K562 (cell line): ENCODE results near the gene PPP1R14C. TPM values are rescaled to one million over a fixed set of nuclear protein-coding genes. Genes with fewer than 3 reads are reported as not detected.

Source experiments
- BRF1 ChIP-seq: IDR thresholded peaks from 3 replicates; pipeline ENCODE4 v1.6.1; 2011; ENCODE audit warnings: borderline replicate concordance, mild to moderate bottlenecking; ENCODE audit not compliant: insufficient read length; ENCODE audit errors: extremely low read depth
- BRF2 ChIP-seq: IDR thresholded peaks from 3 replicates; pipeline ENCODE4 v1.6.1; 2011; ENCODE audit warnings: borderline replicate concordance, mild to moderate bottlenecking; ENCODE audit not compliant: insufficient read length, insufficient read depth
- CBX5 ChIP-seq: IDR thresholded peaks from 2 replicates; pipeline ENCODE4 v1.6.1; 2014; ENCODE audit warnings: low read depth, borderline replicate concordance
- ETV6 ChIP-seq, 3 experiments: fragments of 150-350 bp in 1 of 3; sonication (generic) in 1 of 3; formaldehyde crosslinking in 1 of 3; IDR thresholded peaks; 2 replicates each; pipeline versions ENCODE4 v1.6.1 to v1.8.0; 2014 to 2022; ENCODE audit warnings: borderline replicate concordance in 2 of 3, low read depth in 2 of 3, antibody characterized with exemption in 1 of 3, low read length in 1 of 3, mild to moderate bottlenecking in 1 of 3, missing genetic modification reagents in 1 of 3
- GABPA ChIP-seq: fragments of 200-800 bp; sonication (Bioruptor generic); conservative IDR thresholded peaks from 2 replicates; pipeline ENCODE4 v1.6.1; 2016; ENCODE audit warnings: low read depth, missing genetic modification characterization, missing compliant biosample characterization
- HNRNPK ChIP-seq: fragments of 200-400 bp; formaldehyde crosslinking; IDR thresholded peaks from one replicate; pipeline ENCODE4 v1.6.1; 2018; ENCODE audit warnings: mild to moderate bottlenecking, low read depth, low read length; ENCODE audit not compliant: poor library complexity, severe bottlenecking
- LCOR ChIP-seq: sonication (generic); formaldehyde crosslinking; IDR thresholded peaks from 2 replicates; pipeline ENCODE4 v1.8.0; 2022; ENCODE audit warnings: mild to moderate bottlenecking, missing genetic modification reagents
- NFIC ChIP-seq: fragments of 450-650 bp; IDR thresholded peaks from 2 replicates; pipeline ENCODE4 v1.6.1; 2017; ENCODE audit warnings: mild to moderate bottlenecking, inconsistent platforms
- PHB2 ChIP-seq: fragments of 450-650 bp; IDR thresholded peaks from 2 replicates; pipeline ENCODE4 v1.6.1; 2017; ENCODE audit warnings: low read depth
- POLR2B ChIP-seq: fragments of 450-650 bp; IDR thresholded peaks from 2 replicates; pipeline ENCODE4 v1.6.1; 2018; ENCODE audit warnings: low read depth; ENCODE audit not compliant: partially characterized antibody
- RB1 ChIP-seq: fragments of 450-650 bp; IDR thresholded peaks from 2 replicates; pipeline ENCODE4 v1.6.1; 2017; ENCODE audit warnings: low read depth, mild to moderate bottlenecking
- RBM14 ChIP-seq: fragments of 200-400 bp; formaldehyde crosslinking; IDR thresholded peaks from 2 replicates; pipeline ENCODE4 v1.6.1; 2018; ENCODE audit warnings: low read depth, mild to moderate bottlenecking, low read length, moderate library complexity, borderline replicate concordance; ENCODE audit not compliant: insufficient read depth
- SAFB ChIP-seq: fragments of 200-400 bp; formaldehyde crosslinking; IDR thresholded peaks from 2 replicates; pipeline ENCODE4 v1.6.1; 2017; ENCODE audit warnings: low read depth, low read length, borderline replicate concordance
- SETDB1 ChIP-seq: IDR thresholded peaks from one replicate; pipeline ENCODE4 v1.6.1; 2012; ENCODE audit warnings: low read length, control low read depth, inconsistent platforms
- TARDBP ChIP-seq: fragments of 450-650 bp; IDR thresholded peaks from 2 replicates; pipeline ENCODE4 v1.6.1; 2016
- TEAD2 ChIP-seq: fragments of 450-650 bp; IDR thresholded peaks from 2 replicates; pipeline ENCODE4 v1.6.1; 2016; ENCODE audit warnings: missing genetic modification characterization, control low read depth, missing compliant biosample characterization
- ZNF217 ChIP-seq: sonication (generic); formaldehyde crosslinking; IDR thresholded peaks from 2 replicates; pipeline ENCODE4 v1.8.0; 2022; ENCODE audit warnings: mild to moderate bottlenecking, missing genetic modification reagents
- ZNF24 ChIP-seq: fragments of 450-650 bp; IDR thresholded peaks from 2 replicates; pipeline ENCODE4 v1.6.1; 2016
- ZNF444 ChIP-seq: fragments of 250-450 bp; sonication (Bioruptor Pico); IDR thresholded peaks from 2 replicates; pipeline ENCODE4 v1.4.0; 2020; ENCODE audit warnings: mild to moderate bottlenecking, moderate library complexity
- ZNF584 ChIP-seq: fragments of 200-800 bp; sonication (Bioruptor generic); IDR thresholded peaks from 2 replicates; pipeline ENCODE4 v1.6.1; 2016; ENCODE audit warnings: low read depth, mild to moderate bottlenecking, missing genetic modification characterization, missing compliant biosample characterization
- polyA plus RNA-seq, 8 experiments: library from polyadenylated mRNA; depleted of rRNA in 4 of 8; stranded (reverse) in 5 of 8; unstranded in 3 of 8; fragments of >200 nt; fragmentation: Nextera tagmentation in 2 of 8; fragmentation: Illumina TruSeq in 1 of 8; extraction: Ambion mirVana in 2 of 8; extraction: Trizol in 1 of 8; gene quantifications; 2 replicates each; pipeline versions ENCODE4 v1.2.1 to v1.2.3, GENCODE V29; 2011 to 2014; ENCODE audit warnings: inconsistent platforms in 1 of 8, missing spikeins in 1 of 8
- total RNA-seq, 7 experiments: library from RNA; depleted of rRNA in 6 of 7; stranded (reverse); fragments of >200 nt in 6 of 7; fragmentation: Illumina TruSeq in 2 of 7; extraction: Trizol in 2 of 7; gene quantifications; 2 replicates each; pipeline versions ENCODE4 v1.2.1 to v1.2.3, GENCODE V29; 2011 to 2021; ENCODE audit warnings: low replicate concordance in 1 of 7
- TF ChIP-seq, protein P1 (sequence below): fragments of 450-650 bp; IDR thresholded peaks from 2 replicates; pipeline ENCODE4 v1.6.1; 2018; ENCODE audit not compliant: partially characterized antibody
- TF ChIP-seq, protein P2 (sequence below), 2 experiments: fragments of 450-650 bp in 1 of 2; sonication (generic) in 1 of 2; formaldehyde crosslinking; conservative IDR thresholded peaks; 2 replicates each; pipeline versions ENCODE4 v1.4.0 to v1.8.1; 2020 to 2022; ENCODE audit warnings: mild to moderate bottlenecking in 1 of 2, missing genetic modification reagents in 1 of 2

The PPP1R14C gene
- total and polyA plus RNA-seq, 9 of the 15 experiments (the other 6 are each of a cell fraction or from before 2014, with no cell fraction given), result 4.5 to 16.6 (median 11.9) TPM

GRCh38 chr6:150142670-150143515 is at the start of gene PPP1R14C (continued):
- TF ChIP-seq LCOR (no peak), CBX5 (no peak), BRF2 (no peak), PHB2 (no peak), ETV6 (IDR thresholded peaks at IDR 0.05; ENCODE audit: borderline replicate concordance in 1 of 2, low read depth in 2 of 2, low read length in 1 of 2) (no peak), ETV6 (CRISPR knock-in tag; IDR thresholded peaks at IDR 0.05; ENCODE audit: borderline replicate concordance) (peak; percentile 93; the same call in 1 of the 2 replicates), ZNF584 (CRISPR knock-in tag) (no peak), SETDB1 (no peak), TEAD2 (no peak), HNRNPK (no peak), RB1 (peak; percentile 63; the same call in 1 of the 2 replicates), RBM14 (no peak), POLR2B (no peak), ZNF444 (CRISPR knock-in tag) (no peak), ZNF217 (CRISPR knock-in tag) (no peak), ZNF24 (no peak), BRF1 (no peak), GABPA (no peak), TARDBP (no peak), SAFB (0 out of 2 replicates have a peak, but pooled peaks have one; percentile 11), NFIC (no peak)
- TF ChIP-seq, protein P1, sequence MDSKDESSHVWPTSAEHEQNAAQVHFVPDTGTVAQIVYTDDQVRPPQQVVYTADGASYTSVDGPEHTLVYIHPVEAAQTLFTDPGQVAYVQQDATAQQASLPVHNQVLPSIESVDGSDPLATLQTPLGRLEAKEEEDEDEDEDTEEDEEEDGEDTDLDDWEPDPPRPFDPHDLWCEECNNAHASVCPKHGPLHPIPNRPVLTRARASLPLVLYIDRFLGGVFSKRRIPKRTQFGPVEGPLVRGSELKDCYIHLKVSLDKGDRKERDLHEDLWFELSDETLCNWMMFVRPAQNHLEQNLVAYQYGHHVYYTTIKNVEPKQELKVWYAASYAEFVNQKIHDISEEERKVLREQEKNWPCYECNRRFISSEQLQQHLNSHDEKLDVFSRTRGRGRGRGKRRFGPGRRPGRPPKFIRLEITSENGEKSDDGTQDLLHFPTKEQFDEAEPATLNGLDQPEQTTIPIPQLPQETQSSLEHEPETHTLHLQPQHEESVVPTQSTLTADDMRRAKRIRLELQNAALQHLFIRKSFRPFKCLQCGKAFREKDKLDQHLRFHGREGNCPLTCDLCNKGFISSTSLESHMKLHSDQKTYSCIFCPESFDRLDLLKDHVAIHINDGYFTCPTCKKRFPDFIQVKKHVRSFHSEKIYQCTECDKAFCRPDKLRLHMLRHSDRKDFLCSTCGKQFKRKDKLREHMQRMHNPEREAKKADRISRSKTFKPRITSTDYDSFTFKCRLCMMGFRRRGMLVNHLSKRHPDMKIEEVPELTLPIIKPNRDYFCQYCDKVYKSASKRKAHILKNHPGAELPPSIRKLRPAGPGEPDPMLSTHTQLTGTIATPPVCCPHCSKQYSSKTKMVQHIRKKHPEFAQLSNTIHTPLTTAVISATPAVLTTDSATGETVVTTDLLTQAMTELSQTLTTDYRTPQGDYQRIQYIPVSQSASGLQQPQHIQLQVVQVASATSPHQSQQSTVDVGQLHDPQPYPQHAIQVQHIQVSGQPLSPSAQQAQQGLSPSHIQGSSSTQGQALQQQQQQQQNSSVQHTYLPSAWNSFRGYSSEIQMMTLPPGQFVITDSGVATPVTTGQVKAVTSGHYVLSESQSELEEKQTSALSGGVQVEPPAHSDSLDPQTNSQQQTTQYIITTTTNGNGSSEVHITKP, result no peak
- TF ChIP-seq, protein P2, sequence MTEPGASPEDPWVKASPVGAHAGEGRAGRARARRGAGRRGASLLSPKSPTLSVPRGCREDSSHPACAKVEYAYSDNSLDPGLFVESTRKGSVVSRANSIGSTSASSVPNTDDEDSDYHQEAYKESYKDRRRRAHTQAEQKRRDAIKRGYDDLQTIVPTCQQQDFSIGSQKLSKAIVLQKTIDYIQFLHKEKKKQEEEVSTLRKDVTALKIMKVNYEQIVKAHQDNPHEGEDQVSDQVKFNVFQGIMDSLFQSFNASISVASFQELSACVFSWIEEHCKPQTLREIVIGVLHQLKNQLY (CRISPR knock-in tag; conservative IDR thresholded peaks at IDR 0.05), result no peak
